PC-9 (cell line): ENCODE results near the gene NBEA. TPM values are rescaled to one million over a fixed set of nuclear protein-coding genes. Genes with fewer than 3 reads are reported as not detected.

Source experiments
- BruUV-seq: library from RNA; stranded (reverse); fragments of 400-500 nt; replicated peaks from 2 replicates; lab custom pipeline; 2021; lab: Mats Ljungman, UMichigan
- CTCF ChIA-PET: fragments of 300-600 bp; sonication (Branson Sonifier 250); formaldehyde crosslinking; loops from one replicate; lab custom pipeline; 2022; ENCODE audit warnings: antibody characterized with exemption; lab: Charles Lee
- POLR2A ChIA-PET: fragments of 300-600 bp; sonication (Branson Sonifier 250); formaldehyde crosslinking; loops from one replicate; lab custom pipeline; 2022; ENCODE audit warnings: antibody characterized with exemption; ENCODE audit not compliant: unreplicated experiment; lab: Charles Lee
- DNase-seq, 2 experiments: peaks; one replicate each; pipeline versions ENCODE4 v3.0.0 to v3.0.0-alpha.2; 2015 to 2022; ENCODE audit warnings: mixed read lengths in 1 of 2
- H2AFZ ChIP-seq: fragments of 200-600 bp; sonication (generic); 2 replicates; pipeline ENCODE4 v1.8.1; 2017; ENCODE audit warnings: antibody characterized with exemption
- H3F3A ChIP-seq: fragments of 200-600 bp; sonication (generic); 2 replicates; pipeline ENCODE4 v1.8.1; 2017; ENCODE audit warnings: antibody characterized with exemption, mild to moderate bottlenecking, low read depth; ENCODE audit not compliant: insufficient read depth
- H3K27ac ChIP-seq: fragments of 200-600 bp; sonication (generic); 2 replicates; pipeline ENCODE4 v1.6.1; 2016; ENCODE audit warnings: mixed run types
- H3K27me3 ChIP-seq: fragments of 200-600 bp; sonication (generic); 2 replicates; pipeline ENCODE4 v1.6.1; 2016; ENCODE audit warnings: low read depth, mixed run types; ENCODE audit not compliant: insufficient read depth
- H3K36me3 ChIP-seq: fragments of 200-600 bp; sonication (generic); 2 replicates; pipeline ENCODE4 v1.6.1; 2016; ENCODE audit warnings: low read depth, mixed run types
- H3K4me1 ChIP-seq: fragments of 200-600 bp; sonication (generic); replicated peaks from 2 replicates; pipeline ENCODE4 v1.6.1; 2016; ENCODE audit warnings: mixed run types; ENCODE audit not compliant: insufficient read depth
- H3K4me2 ChIP-seq: fragments of 200-600 bp; sonication (generic); 2 replicates; pipeline ENCODE4 v1.6.1; 2017; ENCODE audit warnings: mixed run types
- H3K4me3 ChIP-seq: fragments of 200-600 bp; sonication (generic); 2 replicates; pipeline ENCODE4 v1.6.1; 2016; ENCODE audit warnings: mixed run types
- H3K79me2 ChIP-seq: fragments of 200-600 bp; sonication (generic); 2 replicates; pipeline ENCODE4 v1.6.1; 2017; ENCODE audit warnings: low read depth, mixed run types
- H3K9me2 ChIP-seq: fragments of 200-600 bp; sonication (generic); 2 replicates; pipeline ENCODE4 v1.8.1; 2017; ENCODE audit warnings: mild to moderate bottlenecking; ENCODE audit not compliant: insufficient read depth
- H3K9me3 ChIP-seq: fragments of 200-600 bp; sonication (generic); 2 replicates; pipeline ENCODE4 v1.8.1; 2016; ENCODE audit warnings: low read depth; ENCODE audit not compliant: insufficient read depth
- H4K20me1 ChIP-seq: fragments of 200-600 bp; sonication (generic); 2 replicates; pipeline ENCODE4 v1.8.1; 2017; ENCODE audit not compliant: insufficient read depth
- CTCF ChIP-seq: fragments of 200-600 bp; sonication (generic); conservative IDR thresholded peaks from 2 replicates; pipeline ENCODE4 v1.6.1; 2017; ENCODE audit warnings: mixed run types, antibody characterized with exemption, mild to moderate bottlenecking, moderate library complexity
- EZH2 ChIP-seq: fragments of 200-600 bp; sonication (generic); IDR thresholded peaks from 2 replicates; pipeline ENCODE4 v1.8.0; 2017; ENCODE audit warnings: antibody characterized with exemption, low read depth
- intact Hi-C: fragments of 100-400 bp; cut with micrococcal nuclease; formaldehyde crosslinking; loops from one replicate; pipeline ENCODE4 v1.10.0; 2022; ENCODE audit not compliant: unreplicated experiment
- total RNA-seq: library from RNA; stranded (reverse); gene quantifications from 2 replicates; pipeline ENCODE4 v1.2.3, GENCODE V29; 2021

Gene NBEA
- total RNA-seq, 1 experiment from 2014 or later, result 4.0 TPM

GRCh38 chr13:35292329-35292728 is 350.3 kb downstream of the NBEA start:
- no peak overlapping the region for H3K4me3 ChIP-seq
- no peaks in the 10 kb centered on the region for H3K9me3 ChIP-seq
- no peaks in the 10 kb centered on the region for H4K20me1 ChIP-seq
- no peak overlapping the region for H3K4me2 ChIP-seq
- H3K79me2 ChIP-seq, result no peaks in the 10 kb centered on the region
- no peaks in the 10 kb centered on the region for H3K27me3 ChIP-seq
- intact Hi-C loops, result no loop called here
- no peak overlapping the region for H2AFZ ChIP-seq
- POLR2A ChIA-PET, result no interaction called here
- BruUV-seq, result no TSS peak
- no peaks in the 10 kb centered on the region for H3K36me3 ChIP-seq
- DNase-seq, result no peak
- no peaks in the 10 kb centered on the region for H3F3A ChIP-seq
- no peak overlapping the region for H3K27ac ChIP-seq
- no peaks in the 10 kb centered on the region; the same call in 1 of the 2 replicates for H3K9me2 ChIP-seq
- no peak for TF ChIP-seq EZH2
- TF ChIP-seq CTCF, result no peak
- CTCF ChIA-PET, result no interaction called here
- H3K4me1 ChIP-seq, result no peaks in the 10 kb centered on the region

GRCh38 chr13:35293579-35294226 is 351.6 kb downstream of the NBEA start:
- intact Hi-C loops, result no loop called here
- no peak overlapping the region for H3K27ac ChIP-seq
- POLR2A ChIA-PET, result no interaction called here

GRCh38 chr13:35309706-35310105 is 367.6 kb downstream of the NBEA start:
- Histone ChIP-seq H3K9me3 (no peaks in the 10 kb centered on the region), H3K4me1 (no peaks in the 10 kb centered on the region), H2AFZ (no peak overlapping the region), H3K27ac (no peak overlapping the region), H3F3A (no peaks in the 10 kb centered on the region), H3K36me3 (no peaks in the 10 kb centered on the region; the same call in 1 of the 2 replicates), H3K27me3 (no peaks in the 10 kb centered on the region), H3K79me2 (no peaks in the 10 kb centered on the region), H4K20me1 (no peaks in the 10 kb centered on the region), H3K9me2 (no peaks in the 10 kb centered on the region), H3K4me2 (no peak overlapping the region), H3K4me3 (no peak overlapping the region)
- POLR2A ChIA-PET, result no interaction called here
- CTCF ChIA-PET, result no interaction called here
- no peak for DNase-seq
- intact Hi-C loops, result no loop called here
- TF ChIP-seq CTCF (no peak), EZH2 (no peak)
- no TSS peak for BruUV-seq

More at GRCh38 chr13:35293579-35294226, 351.6 kb downstream of the NBEA start:
- H3K27me3 ChIP-seq, result no peaks in the 10 kb centered on the region
- no peak overlapping the region for H3K4me3 ChIP-seq
- BruUV-seq, result no TSS peak
- no peaks in the 10 kb centered on the region for H3K4me1 ChIP-seq
- no peaks in the 10 kb centered on the region for H3F3A ChIP-seq
- no peaks in the 10 kb centered on the region for H4K20me1 ChIP-seq
- no peaks in the 10 kb centered on the region for H3K79me2 ChIP-seq
- no peak for TF ChIP-seq EZH2
- no peak for TF ChIP-seq CTCF
- H3K9me3 ChIP-seq, result no peaks in the 10 kb centered on the region
- H3K4me2 ChIP-seq, result no peak overlapping the region
- no peaks in the 10 kb centered on the region; the same call in 1 of the 2 replicates for H3K9me2 ChIP-seq
- no peaks in the 10 kb centered on the region for H3K36me3 ChIP-seq
- CTCF ChIA-PET, result no interaction called here
- H2AFZ ChIP-seq, result no peak overlapping the region
- DNase-seq, result no peak
